GM12874 (cell line): ENCODE data around the gene PITX1.

ENCODE experiments used
- TF ChIP-seq, protein P1 (sequence below): IDR thresholded peaks from 2 replicates; pipeline ENCODE4 v1.5.1; 2011; ENCODE audit warnings: low read depth, mild to moderate bottlenecking, control low read depth, low read length, moderate library complexity; ENCODE audit not compliant: insufficient read depth

The PITX1 gene

GRCh38 chr5:135040034-135040332, 6.0 kb upstream of the PITX1 start:
- TF ChIP-seq, protein P1, sequence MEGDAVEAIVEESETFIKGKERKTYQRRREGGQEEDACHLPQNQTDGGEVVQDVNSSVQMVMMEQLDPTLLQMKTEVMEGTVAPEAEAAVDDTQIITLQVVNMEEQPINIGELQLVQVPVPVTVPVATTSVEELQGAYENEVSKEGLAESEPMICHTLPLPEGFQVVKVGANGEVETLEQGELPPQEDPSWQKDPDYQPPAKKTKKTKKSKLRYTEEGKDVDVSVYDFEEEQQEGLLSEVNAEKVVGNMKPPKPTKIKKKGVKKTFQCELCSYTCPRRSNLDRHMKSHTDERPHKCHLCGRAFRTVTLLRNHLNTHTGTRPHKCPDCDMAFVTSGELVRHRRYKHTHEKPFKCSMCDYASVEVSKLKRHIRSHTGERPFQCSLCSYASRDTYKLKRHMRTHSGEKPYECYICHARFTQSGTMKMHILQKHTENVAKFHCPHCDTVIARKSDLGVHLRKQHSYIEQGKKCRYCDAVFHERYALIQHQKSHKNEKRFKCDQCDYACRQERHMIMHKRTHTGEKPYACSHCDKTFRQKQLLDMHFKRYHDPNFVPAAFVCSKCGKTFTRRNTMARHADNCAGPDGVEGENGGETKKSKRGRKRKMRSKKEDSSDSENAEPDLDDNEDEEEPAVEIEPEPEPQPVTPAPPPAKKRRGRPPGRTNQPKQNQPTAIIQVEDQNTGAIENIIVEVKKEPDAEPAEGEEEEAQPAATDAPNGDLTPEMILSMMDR = no peak

GRCh38 chr5:135039271-135040033, 5.4 kb upstream of the PITX1 start:
- TF ChIP-seq, protein P1 = no peak

DNA sequence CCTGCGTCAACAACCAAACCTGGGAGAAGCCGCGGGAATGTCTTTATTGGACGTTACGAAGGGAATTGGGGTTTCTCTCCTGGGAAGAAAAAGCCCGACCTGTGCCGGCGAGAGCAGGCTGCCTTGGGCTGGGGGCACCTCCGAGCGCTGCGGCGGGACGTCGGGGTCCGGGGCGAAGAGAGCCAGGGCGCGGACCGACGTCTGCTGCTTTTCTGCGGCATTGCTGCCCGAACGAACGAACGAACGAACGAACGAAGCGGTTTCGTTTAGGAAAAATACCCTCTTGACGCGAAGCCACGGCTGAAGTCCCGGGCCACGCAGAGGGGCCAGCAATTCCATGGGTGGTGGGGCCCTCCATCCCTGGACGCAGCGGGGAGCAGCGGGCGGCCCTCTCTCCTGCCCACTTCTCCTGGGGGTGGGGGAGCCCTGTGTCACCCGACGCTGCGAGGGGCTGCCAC, 4.8 kb upstream of the PITX1 start:
- TF ChIP-seq, protein P1 = no peak

- TF ChIP-seq, protein P1 = no peak
These were observed 4.3 kb upstream of the PITX1 start for GRCh38 chr5:135038205-135038812.

GRCh38 chr5:135037519-135038204, 3.6 kb upstream of the PITX1 start:
- TF ChIP-seq, protein P1 = no peak

DNA sequence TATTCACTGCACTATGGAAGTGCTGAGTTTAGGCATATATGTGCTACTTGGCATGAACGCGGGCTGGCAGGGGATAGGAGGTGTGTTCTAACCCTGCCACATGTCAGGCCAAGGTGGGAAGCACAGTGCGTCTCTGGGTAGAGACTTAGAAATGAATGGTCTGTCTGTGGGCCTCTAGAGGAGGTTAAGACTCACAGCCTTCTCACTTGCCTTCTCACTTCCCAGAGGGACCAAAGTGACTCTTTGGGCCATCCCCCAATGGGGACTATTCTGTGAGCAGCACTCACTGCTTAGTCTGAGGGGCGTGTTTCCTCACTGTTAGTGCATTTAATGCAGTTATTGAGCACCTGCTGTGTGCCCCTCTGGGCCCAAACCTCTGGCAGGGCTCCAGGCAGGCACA, 2.4 kb upstream of the PITX1 start:
- TF ChIP-seq, protein P1 = no peak

- TF ChIP-seq, protein P1 = no peak
These were observed 1.6 kb upstream of the PITX1 start for GRCh38 chr5:135035678-135036030.
